GM21515 (cell line): ENCODE results near the gene ZNF830.
"Not testable (repeated sequence)": the region's sequence is repeated elsewhere in the genome, so short reads cannot be mapped to it uniquely, and the experiment has no call there.

Experiments used
- ATAC-seq: cut with Tn5 transposase; IDR thresholded peaks from one replicate; pipeline ENCODE4 v1.9.1; 2021; ENCODE audit not compliant: unreplicated experiment

Gene ZNF830

DNA sequence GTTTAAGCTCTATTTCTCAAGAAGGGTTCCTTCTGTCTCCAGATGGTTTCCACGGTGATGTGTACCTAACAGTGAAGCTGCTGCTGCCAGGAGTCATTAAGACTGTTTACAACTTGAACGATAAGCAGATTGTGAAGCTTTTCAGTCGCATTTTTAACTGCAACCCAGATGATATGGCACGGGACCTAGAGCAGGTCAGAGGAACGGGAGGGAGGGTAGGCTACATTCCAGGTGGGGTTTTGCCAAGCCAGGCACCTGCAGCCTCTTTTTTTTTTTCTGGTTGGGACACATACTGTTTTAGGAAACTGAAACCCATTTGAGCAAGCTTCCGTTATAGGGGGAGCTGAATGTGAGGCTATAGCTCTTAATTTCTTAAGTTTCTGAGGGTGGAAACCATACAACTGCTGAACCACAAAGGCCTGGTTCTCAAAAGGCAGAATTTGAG lies 29.6 kb downstream of the ZNF830 start:
- ATAC-seq = no peak

GRCh38 chr17:34991606-34992005 lies 30.3 kb downstream of the ZNF830 start:
- no peak for ATAC-seq

DNA sequence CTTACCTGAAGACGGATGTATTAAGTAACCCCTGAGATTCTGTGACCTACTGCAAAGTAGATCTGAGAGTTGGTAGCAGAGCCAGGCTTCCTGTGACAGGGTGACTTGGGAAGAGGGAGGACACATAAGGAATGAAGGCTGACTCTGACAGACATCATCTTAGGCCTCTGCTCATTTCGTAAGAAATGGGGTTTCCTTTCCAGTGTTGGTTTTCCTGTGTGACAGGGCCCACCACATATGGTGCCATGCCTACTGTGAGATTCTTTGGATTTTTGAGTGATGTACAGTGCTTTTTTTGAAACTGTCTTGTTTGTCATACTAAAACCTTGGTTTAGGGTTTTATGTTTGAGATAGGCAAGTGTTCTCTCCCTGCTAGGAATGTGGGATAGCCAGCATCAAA lies 31.7 kb downstream of the ZNF830 start:
- no peak for ATAC-seq

GRCh38 chr17:34996422-34997285 lies 35.3 kb downstream of the ZNF830 start:
- no peak for ATAC-seq

- ATAC-seq = no peak
These were observed 36.1 kb downstream of the ZNF830 start for GRCh38 chr17:34997355-34997862.

- ATAC-seq = no peak
These were observed 36.9 kb downstream of the ZNF830 start for GRCh38 chr17:34998205-34998604.

DNA sequence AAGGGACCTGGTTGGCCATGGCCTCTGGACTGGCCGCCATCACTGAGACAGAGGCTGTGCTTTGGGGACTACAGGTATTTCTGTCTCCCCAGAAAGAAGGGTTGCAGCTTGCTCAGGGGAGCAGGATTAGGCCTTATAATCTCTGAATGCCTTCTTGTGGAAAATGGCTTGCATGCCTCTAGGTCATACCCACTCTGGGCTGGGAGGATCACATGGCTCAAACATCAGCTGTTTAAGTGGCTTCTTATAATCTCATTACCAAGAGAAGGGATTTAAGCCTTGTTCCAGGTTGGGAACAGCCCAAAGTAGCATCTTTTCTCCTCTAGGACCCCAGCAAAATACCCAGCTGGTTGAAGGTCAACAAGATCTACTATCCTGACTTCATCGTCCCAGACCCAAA lies 38.1 kb downstream of the ZNF830 start:
- no peak for ATAC-seq

DNA sequence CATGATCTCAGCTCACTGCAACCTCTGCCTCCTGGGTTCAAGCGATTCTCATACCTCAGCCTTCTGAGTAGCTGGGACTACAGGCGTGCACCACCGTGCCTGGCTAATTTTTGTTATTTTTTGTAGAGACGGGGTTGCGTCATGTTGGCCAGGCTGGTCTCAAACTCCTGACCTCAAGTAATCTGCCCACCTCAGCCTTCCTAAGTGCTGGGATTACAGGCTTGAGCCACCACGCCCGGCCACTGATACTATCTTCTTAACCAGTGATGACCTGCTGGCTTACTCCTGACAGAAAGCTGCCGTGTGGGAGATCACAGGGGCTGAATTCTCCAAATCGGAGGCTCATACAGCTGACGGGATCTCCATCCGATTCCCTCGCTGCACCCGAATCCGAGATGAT lies 39.6 kb downstream of the ZNF830 start:
- not testable (repeated sequence) for ATAC-seq

DNA sequence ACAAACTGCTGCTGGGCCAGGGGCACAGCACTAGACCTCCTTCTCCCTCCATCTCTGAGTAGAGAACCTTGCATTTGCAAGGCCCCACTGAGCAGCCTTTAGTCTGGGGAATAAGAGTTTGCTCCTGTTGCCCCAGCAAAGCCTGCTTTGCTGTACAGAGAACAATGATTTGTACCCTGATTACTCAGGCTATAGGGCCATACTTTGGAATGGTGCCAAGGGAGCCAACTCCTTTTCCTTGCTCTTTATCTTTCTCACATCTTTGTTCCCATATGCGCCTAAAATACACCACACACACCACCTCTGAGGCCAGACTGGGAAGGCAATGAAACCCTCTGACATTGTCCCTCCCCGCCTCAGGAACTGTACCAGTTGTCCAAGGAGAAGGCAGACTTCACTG lies 40.2 kb downstream of the ZNF830 start:
- no peak for ATAC-seq

DNA sequence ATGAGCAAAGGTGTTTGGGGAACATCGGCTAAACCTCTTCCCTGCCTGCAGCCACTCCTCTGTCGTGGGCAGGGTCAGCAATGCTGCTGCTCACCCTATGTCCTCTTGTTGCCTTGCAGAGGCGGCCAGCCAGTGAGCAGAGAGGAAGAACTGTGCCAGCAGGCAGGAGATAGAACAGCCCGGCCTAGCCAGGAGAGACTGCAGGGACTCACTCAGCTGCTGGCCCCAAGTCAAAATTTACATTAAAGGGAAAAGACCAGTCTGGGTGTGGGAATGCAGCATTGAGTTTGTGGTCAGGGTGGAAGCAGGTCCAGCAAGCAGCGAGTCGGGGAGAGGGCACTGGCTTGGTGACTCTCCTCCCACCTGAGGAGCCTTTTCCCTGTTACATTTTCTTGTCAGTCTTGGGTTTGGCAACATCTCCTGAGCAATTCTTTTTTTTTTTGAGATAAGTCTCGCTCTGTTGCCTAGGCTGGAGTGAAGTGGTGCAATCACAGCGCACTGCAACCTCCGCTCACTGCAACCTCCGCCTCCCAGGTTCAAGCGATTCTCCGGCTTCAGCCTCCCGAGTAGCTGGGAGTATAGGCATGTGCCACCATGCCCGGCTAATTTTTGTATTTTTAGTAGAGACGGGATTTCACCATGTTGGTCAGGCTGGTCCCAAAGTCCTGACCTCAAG lies 41.7 kb downstream of the ZNF830 start:
- no peak for ATAC-seq

- ATAC-seq = no peak
These were observed 42.4 kb downstream of the ZNF830 start for GRCh38 chr17:35003778-35004177.

GRCh38 chr17:35006345-35006744 lies 45.0 kb downstream of the ZNF830 start:
- no peak for ATAC-seq

GRCh38 chr17:35006961-35007360 lies 45.6 kb downstream of the ZNF830 start:
- ATAC-seq = no peak

DNA sequence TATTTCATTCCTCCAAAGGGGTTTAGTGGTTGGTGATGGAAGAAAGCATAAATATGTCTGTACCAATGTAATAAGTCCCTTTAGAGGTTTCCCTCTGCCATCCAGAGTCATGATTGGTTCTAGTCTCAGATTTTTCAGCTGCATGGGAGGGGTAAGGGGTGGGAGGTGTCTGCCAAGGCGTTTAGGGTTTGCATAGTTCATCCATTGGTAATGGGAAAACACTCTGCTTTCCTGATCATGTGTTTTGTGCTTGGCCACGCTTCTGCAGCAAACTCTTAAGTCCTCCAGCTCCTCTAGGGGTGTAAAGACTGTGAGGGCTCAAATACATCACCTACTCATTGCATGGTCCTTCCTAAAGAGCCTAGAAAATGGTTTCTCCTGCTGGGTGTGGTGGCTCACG lies 48.8 kb downstream of the ZNF830 start:
- ATAC-seq = no peak

GRCh38 chr17:35011671-35012216 lies 50.4 kb downstream of the ZNF830 start:
- no peak for ATAC-seq
